GM18868 (cell line): Measurements from ENCODE around the gene LRRD1.
"Not testable (repeated sequence)": the region's sequence is repeated elsewhere in the genome, so short reads cannot be mapped to it uniquely, and the experiment has no call there.

Experiments used
- ATAC-seq: cut with Tn5 transposase; IDR thresholded peaks from one replicate; pipeline ENCODE4 v1.9.1; 2021; ENCODE audit warnings: mild to moderate bottlenecking, moderate library complexity; ENCODE audit not compliant: unreplicated experiment

Gene LRRD1

GRCh38 chr7:92178928-92179924 is at the start of gene LRRD1:
LRRD1 (minus strand) TSS chr7:92179142; CDS start chr7:92165202, 13,940 bp downstream.
- ATAC-seq: peak; percentile 99

GRCh38 chr7:92228742-92229141 is 49.8 kb upstream of the LRRD1 start:
- no peak for ATAC-seq

GRCh38 chr7:92228100-92228499 is 49.2 kb upstream of the LRRD1 start:
- no peak for ATAC-seq

GRCh38 chr7:92226981-92227380 is 48.0 kb upstream of the LRRD1 start:
- ATAC-seq: no peak

GRCh38 chr7:92221766-92222165 is 42.8 kb upstream of the LRRD1 start:
- no peak for ATAC-seq

GRCh38 chr7:92206672-92207071 is 27.7 kb upstream of the LRRD1 start:
- no peak for ATAC-seq

GRCh38 chr7:92205987-92206386 is 27.0 kb upstream of the LRRD1 start:
- no peak for ATAC-seq

GRCh38 chr7:92200791-92201190 is 21.8 kb upstream of the LRRD1 start:
- ATAC-seq: no peak

- no peak for ATAC-seq
These were observed 13.4 kb upstream of the LRRD1 start for GRCh38 chr7:92192326-92192725.

- not testable (repeated sequence) for ATAC-seq
These were observed 10.3 kb upstream of the LRRD1 start for GRCh38 chr7:92189246-92189645.

- ATAC-seq: not testable (repeated sequence)
These were observed 5.4 kb upstream of the LRRD1 start for GRCh38 chr7:92184294-92184693.

- ATAC-seq: no peak
These were observed 1.6 kb downstream of the LRRD1 start for GRCh38 chr7:92177362-92177761.

- not testable (repeated sequence) for ATAC-seq
These were observed 9.4 kb downstream of the LRRD1 start for GRCh38 chr7:92169529-92169928.

- no peak for ATAC-seq
These were observed 17.7 kb downstream of the LRRD1 start for GRCh38 chr7:92161271-92161670.

- peak; percentile 84 for ATAC-seq
These were observed 20.0 kb downstream of the LRRD1 start for GRCh38 chr7:92158660-92159575.

- ATAC-seq: no peak
These were observed 22.0 kb downstream of the LRRD1 start for GRCh38 chr7:92156990-92157389.

GRCh38 chr7:92155108-92155739 is 23.7 kb downstream of the LRRD1 start:
- no peak for ATAC-seq

- ATAC-seq: no peak
These were observed 28.4 kb downstream of the LRRD1 start for GRCh38 chr7:92150450-92151017.

- no peak for ATAC-seq
These were observed 29.2 kb downstream of the LRRD1 start for GRCh38 chr7:92149736-92150239.

- ATAC-seq: not testable (repeated sequence)
These were observed 35.6 kb downstream of the LRRD1 start for GRCh38 chr7:92143192-92143880.
